ENCODE results near the gene CBX2. TPM values are rescaled to one million over a fixed set of nuclear protein-coding genes. Genes with fewer than 3 reads are reported as not detected.

The CBX2 gene
- total RNA-seq, 1 experiment from 2014 or later = 79.4 TPM

DNA sequence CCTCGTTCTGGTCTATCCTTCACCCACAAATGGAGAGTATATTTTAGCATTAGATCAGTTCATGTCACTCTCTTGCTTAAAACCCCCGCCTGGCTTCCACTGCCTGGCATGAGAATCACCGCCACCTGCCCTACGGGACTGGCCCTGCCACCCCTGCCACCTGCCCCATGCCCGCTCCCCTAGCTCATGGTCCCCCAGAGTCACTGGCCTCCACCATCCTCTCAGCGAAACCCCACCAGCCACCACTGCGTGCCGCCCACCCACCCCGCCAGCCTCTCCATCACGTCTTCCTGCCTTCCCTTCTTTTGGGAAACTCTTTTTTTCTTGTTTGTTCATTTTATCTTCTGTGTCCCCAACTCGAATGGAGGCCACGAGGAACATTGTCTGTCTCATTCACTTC, 48.2 kb upstream of the CBX2 start:
- Histone ChIP-seq H4K20me1 (ENCODE audit: control insufficient read depth, insufficient read depth, insufficient read length) (no peaks in the 10 kb centered on the region), H4K8ac (replicated peaks; ENCODE audit: insufficient read length, low read depth, low read length) (no peak overlapping the region), H3K27ac (ENCODE audit: insufficient read length, low read depth, low read length) (no peak overlapping the region), H3T11ph (ENCODE audit: low read length) (no peak overlapping the region), H3K9ac (ENCODE audit: extremely low read depth, insufficient read length, low read length) (no peak overlapping the region), H3K4ac (ENCODE audit: low read depth, low read length) (no peak overlapping the region), H3K27me3 (ENCODE audit: insufficient read depth, low read length) (no peaks in the 10 kb centered on the region), H4K91ac (ENCODE audit: insufficient read length, low read depth, low read length) (no peak overlapping the region), H3K14ac (ENCODE audit: insufficient read depth, low read length) (no peak overlapping the region), H3K18ac (ENCODE audit: insufficient read length, low read depth, low read length) (no peak overlapping the region), H2BK12ac (ENCODE audit: insufficient read length, low read depth, low read length) (no peak overlapping the region), H2BK15ac (ENCODE audit: low read depth, low read length) (no peak overlapping the region), H2BK5ac (ENCODE audit: insufficient read length, low read length) (no peak overlapping the region), H3K23me2 (ENCODE audit: insufficient read length, low read depth, low read length, poor library complexity, severe bottlenecking) (no peaks in the 10 kb centered on the region), H2BK20ac (ENCODE audit: low read depth, low read length, poor library complexity, severe bottlenecking) (no peak overlapping the region), H2AFZ (ENCODE audit: low read length) (no peak overlapping the region), H3K23ac (ENCODE audit: insufficient read length, low read depth, low read length) (no peak overlapping the region), H3K9me3 (ENCODE audit: control insufficient read depth, low read depth, low read length) (no peaks in the 10 kb centered on the region), H3K4me1 (ENCODE audit: insufficient read depth, low read length) (no peaks in the 10 kb centered on the region), H2AK5ac (ENCODE audit: insufficient read length, low read length) (no peak overlapping the region), H3K79me2 (ENCODE audit: insufficient read depth, low read length) (no peaks in the 10 kb centered on the region), H2BK120ac (ENCODE audit: low read depth, low read length, poor library complexity, severe bottlenecking) (no peak overlapping the region), H3K4me2 (ENCODE audit: insufficient read depth, insufficient read length, low read length) (no peak overlapping the region), H4K5ac (ENCODE audit: insufficient read length, low read depth, low read length) (no peak overlapping the region), H3K56ac (ENCODE audit: insufficient read length, low read depth, low read length) (no peak overlapping the region), H3K79me1 (ENCODE audit: insufficient read depth, low read depth, low read length, poor library complexity, severe bottlenecking) (no peaks in the 10 kb centered on the region)
- no CpG with 5 or more reads among the region's 12 CpGs for WGBS (ENCODE audit: extremely low coverage, insufficient read length, low lambda C conversion rate)
- Mint-ChIP-seq H3K4me3 (no peak overlapping the region; a peak in 2 of 5 replicates), H3K36me3 (ENCODE audit: insufficient read depth in 1 of 3, low read depth in 3 of 3) (no peaks in the 10 kb centered on the region), H3K27me3 (ENCODE audit: low read depth) (peaks cover 10% of the 10 kb centered on the region), H3K9me3 (no peaks in the 10 kb centered on the region; a peak in 1 of 5 replicates), H3K27ac (no peak overlapping the region), H3K4me1 (peaks cover 3 to 8% of the 10 kb centered on the region in 2 experiments; a peak in 2 of 4 replicates)
- DNase-seq = no peak
- no peak for TF ChIP-seq CTCF (conservative IDR thresholded peaks at IDR 0.05)
